Testis (tissue), 3 donors: ENCODE data around the gene CXCL12. TPM values are rescaled to one million over a fixed set of nuclear protein-coding genes. Genes with fewer than 3 reads are reported as not detected.

Source experiments
- DNase-seq: peaks from one replicate; pipeline ENCODE4 v3.0.0-alpha.2; 2019
- H3K27ac ChIP-seq, 2 donors: fragments of 200-600 bp; sonication (generic); one replicate each; pipeline ENCODE4 v1.5.1; 2019
- H3K27me3 ChIP-seq: fragments of 200-600 bp; sonication (generic); one replicate; pipeline ENCODE4 v1.5.1; 2019
- H3K36me3 ChIP-seq: fragments of 200-600 bp; sonication (generic); one replicate; pipeline ENCODE4 v1.5.1; 2017; ENCODE audit warnings: low read depth; ENCODE audit errors: missing control alignments
- H3K4me1 ChIP-seq: fragments of 200-600 bp; sonication (generic); one replicate; pipeline ENCODE4 v1.5.1; 2019
- H3K4me3 ChIP-seq, 2 donors: fragments of 200-600 bp; sonication (generic); one replicate each; pipeline ENCODE4 v1.5.1; 2017 to 2019
- H3K9me3 ChIP-seq: fragments of 200-600 bp; sonication (generic); one replicate; pipeline ENCODE4 v1.5.1; 2017
- POLR2A ChIP-seq: fragments of 450-650 bp; IDR thresholded peaks from one replicate; pipeline ENCODE4 v1.6.1; 2017; ENCODE audit warnings: antibody characterized with exemption, mild to moderate bottlenecking, moderate library complexity
- WGBS, 2 donors: methylation state at CpG; one replicate each; pipeline ENCODE4 v1.1.5; 2018; 5-methylcytosine and 5-hydroxymethylcytosine counted together
- intact Hi-C: fragments of 100-400 bp; cut with DNase I; formaldehyde crosslinking; loops from one replicate; pipeline ENCODE4 v1.15.1; 2023; ENCODE audit warnings: low total_unique reads
- polyA plus RNA-seq: library from polyadenylated mRNA; stranded (reverse); fragments of 350-450 nt; fragmentation: Illumina TruSeq; extraction: RNeasy Lipid Tissue Mini Kit (QIAGEN cat#74804); gene quantifications from one replicate; pipeline ENCODE4 v1.2.3, GENCODE V29; 2014; ENCODE audit warnings: low read depth, low replicate concordance; ENCODE audit not compliant: insufficient read depth
- total RNA-seq, 2 donors: library from RNA; depleted of rRNA; stranded (reverse); fragments of >200 nt; gene quantifications; one replicate each; pipeline ENCODE4 v1.2.3, GENCODE V29; 2016
- TF ChIP-seq, protein P1 (sequence below), 3 experiments: fragments of 450-650 bp in 2 of 3; fragments of 200-600 bp in 1 of 3; sonication (generic) in 1 of 3; IDR thresholded peaks; one replicate each; pipeline ENCODE4 v1.5.1; 2016 to 2019; ENCODE audit warnings: antibody characterized with exemption in 3 of 3, mild to moderate bottlenecking in 2 of 3, moderate library complexity in 1 of 3

Gene CXCL12
- total and polyA plus RNA-seq, 3 donors from 2014 or later, result 9.8 to 87.7 (median 12.0) TPM

DNA sequence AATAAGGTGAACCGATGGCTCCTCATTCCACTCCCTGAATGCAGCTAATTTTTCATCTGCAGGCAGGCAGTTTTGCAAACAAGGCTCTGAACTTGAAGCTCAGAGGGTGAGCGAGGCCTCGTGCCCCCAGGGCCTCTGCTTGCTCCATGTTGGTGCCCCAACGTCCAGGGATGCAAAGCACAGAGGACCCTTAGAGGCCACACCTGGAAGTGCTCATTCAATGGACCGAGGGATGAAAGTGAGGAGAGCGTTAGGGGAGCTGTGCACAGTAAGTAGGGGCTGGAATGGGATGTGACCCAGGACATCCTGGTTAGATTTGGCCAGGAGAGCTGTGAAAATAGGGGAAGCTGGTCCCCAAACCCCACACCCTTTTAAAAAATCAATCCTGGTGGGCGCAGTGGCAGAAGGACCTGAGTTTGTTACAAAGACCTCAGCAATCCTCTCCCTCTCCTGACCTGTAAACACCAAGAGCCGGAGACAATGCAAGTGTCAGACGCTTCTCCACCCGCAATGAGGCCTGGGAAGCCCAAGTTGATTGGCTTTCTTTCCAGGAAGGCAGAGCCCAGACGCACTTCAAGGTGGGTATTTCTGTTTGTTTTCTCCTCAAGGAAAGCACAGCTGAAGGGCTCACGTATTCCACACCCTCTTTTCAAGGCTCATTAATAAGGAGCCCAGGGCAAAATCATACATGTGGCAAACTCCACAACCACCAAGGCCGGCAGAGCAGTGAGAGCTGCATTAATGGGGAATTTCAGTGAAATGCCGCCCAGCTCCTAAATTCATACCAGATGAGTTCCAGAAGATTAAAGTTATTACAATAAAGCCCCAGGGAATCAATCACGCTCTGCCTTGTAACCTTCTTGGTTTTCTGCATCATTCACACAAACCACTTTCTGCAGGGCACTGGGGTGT is 14.1 kb upstream of the CXCL12 start:
- TF ChIP-seq, protein P1, sequence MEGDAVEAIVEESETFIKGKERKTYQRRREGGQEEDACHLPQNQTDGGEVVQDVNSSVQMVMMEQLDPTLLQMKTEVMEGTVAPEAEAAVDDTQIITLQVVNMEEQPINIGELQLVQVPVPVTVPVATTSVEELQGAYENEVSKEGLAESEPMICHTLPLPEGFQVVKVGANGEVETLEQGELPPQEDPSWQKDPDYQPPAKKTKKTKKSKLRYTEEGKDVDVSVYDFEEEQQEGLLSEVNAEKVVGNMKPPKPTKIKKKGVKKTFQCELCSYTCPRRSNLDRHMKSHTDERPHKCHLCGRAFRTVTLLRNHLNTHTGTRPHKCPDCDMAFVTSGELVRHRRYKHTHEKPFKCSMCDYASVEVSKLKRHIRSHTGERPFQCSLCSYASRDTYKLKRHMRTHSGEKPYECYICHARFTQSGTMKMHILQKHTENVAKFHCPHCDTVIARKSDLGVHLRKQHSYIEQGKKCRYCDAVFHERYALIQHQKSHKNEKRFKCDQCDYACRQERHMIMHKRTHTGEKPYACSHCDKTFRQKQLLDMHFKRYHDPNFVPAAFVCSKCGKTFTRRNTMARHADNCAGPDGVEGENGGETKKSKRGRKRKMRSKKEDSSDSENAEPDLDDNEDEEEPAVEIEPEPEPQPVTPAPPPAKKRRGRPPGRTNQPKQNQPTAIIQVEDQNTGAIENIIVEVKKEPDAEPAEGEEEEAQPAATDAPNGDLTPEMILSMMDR (IDR thresholded peaks at IDR 0.05), result no peak
- Histone ChIP-seq H3K27ac (no peak overlapping the region), H3K27me3 (no peaks in the 10 kb centered on the region), H3K9me3 (no peaks in the 10 kb centered on the region), H3K4me3 (no peak overlapping the region), H3K4me1 (no peaks in the 10 kb centered on the region), H3K36me3 (no peaks in the 10 kb centered on the region)
- DNase-seq, result no peak
- intact Hi-C loops, result no loop called here
- WGBS, 2 donors, result 77 to 80% methylated on average over 15 of the region's 15 CpGs

DNA sequence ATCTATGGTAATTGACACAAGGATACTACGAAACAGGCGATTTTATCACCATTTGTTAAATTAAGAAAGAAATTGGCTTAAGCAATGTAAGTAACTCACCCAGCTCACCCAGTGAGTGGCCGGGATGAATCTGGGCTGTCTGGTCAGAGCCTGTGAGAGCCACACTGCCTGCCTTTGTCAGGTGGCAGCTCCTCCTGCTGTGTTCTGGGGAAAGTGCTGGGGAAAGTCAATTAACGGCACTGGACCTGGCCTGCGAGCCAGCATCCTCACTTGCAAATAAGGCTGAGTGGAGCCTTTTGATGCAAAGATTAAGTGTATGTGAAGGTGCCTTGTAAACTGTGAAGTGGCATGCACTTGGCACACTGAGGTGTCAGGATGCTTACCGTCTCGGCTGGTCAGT is 13.4 kb upstream of the CXCL12 start:
- Histone ChIP-seq H3K27me3 (no peaks in the 10 kb centered on the region), H3K4me3 (no peak overlapping the region), H3K4me1 (no peaks in the 10 kb centered on the region), H3K36me3 (no peaks in the 10 kb centered on the region), H3K27ac (no peak overlapping the region), H3K9me3 (no peaks in the 10 kb centered on the region)
- 80 to 81% methylated on average over 7 of the region's 7 CpGs for WGBS, 2 donors
- no peak for DNase-seq
- TF ChIP-seq, protein P1 (IDR thresholded peaks at IDR 0.05), result no peak
- intact Hi-C loops, result no loop called here

DNA sequence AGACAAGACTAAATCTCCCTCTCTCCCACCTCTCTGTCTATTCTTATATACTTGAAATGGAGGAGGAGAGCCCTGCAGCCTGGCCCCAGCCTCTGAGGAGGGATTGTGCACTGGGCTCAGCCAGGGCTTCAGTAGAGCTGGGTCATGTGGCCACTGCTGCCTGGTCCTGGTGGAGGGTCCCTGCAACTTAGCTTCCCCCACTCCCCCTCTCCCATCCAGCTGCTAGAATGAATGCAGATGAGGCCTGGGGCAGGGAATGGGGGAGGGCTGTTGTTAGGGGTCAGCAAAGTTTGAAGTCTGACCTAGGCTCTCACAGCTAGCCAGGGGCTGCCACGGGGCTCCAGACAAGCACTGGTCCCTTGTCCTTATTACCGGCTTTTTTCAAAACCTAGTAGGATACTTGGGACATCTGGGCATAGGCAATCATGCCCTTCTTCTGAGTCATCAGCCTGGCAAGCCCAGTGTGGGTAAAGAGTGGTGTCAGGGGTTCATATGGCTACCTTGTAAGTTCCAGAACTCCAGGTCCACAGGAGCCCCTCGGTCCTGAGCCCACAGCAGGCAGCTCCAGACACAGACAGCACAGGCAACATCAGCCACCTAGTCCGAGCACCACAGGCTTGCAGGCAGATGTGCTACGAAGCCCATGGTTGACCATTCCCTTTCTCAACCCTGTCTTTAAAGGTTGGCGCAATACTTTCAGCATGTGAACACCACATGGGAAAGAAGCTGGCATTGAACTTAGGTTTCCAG is 12.8 kb upstream of the CXCL12 start:
- Histone ChIP-seq H3K27ac (no peak overlapping the region), H3K4me1 (no peaks in the 10 kb centered on the region), H3K4me3 (no peak overlapping the region), H3K27me3 (no peaks in the 10 kb centered on the region), H3K36me3 (no peaks in the 10 kb centered on the region), H3K9me3 (no peaks in the 10 kb centered on the region)
- TF ChIP-seq, protein P1 (IDR thresholded peaks at IDR 0.05), result no peak
- TF ChIP-seq POLR2A, result no peak
- intact Hi-C loops, result no loop called here
- DNase-seq, result no peak
- WGBS, 2 donors, result 76 to 92% methylated on average over 4 to 6 of the region's 6 CpGs

DNA sequence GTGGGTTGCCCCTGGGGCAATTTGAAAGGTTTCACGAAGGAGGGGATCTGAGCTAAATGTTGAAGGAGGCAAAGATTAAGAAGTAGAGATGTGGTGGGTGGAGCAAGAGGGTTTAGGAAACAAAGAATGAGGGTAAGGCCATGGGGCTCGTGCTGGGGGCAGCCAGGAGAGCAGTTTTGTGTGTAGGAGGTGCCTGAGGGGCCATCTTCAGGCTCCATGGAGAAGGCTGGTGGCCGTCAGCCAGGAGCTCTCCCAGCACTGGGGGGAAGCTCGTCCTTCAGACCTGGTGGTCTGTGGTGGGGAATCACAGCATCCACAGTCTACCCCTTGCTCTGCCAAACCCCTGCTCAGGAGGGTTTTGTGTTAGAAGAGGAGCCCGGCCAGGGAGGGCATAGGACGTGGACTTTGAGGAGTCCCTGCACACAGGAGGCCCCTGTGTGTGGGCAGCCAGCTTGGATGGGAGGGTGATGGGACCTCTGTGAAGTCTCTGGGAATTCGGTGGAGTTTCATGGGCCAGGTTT is 11.8 kb upstream of the CXCL12 start:
- Histone ChIP-seq H3K36me3 (no peaks in the 10 kb centered on the region), H3K4me3 (no peak overlapping the region), H3K4me1 (no peaks in the 10 kb centered on the region), H3K27me3 (no peaks in the 10 kb centered on the region), H3K27ac (no peak overlapping the region), H3K9me3 (no peaks in the 10 kb centered on the region)
- TF ChIP-seq POLR2A, result no peak
- TF ChIP-seq, protein P1 (IDR thresholded peaks at IDR 0.05), result no peak
- 85 to 92% methylated on average over 6 to 7 of the region's 7 CpGs for WGBS, 2 donors
- no peak for DNase-seq
- intact Hi-C loops, result no loop called here
